Activated CD8-positive, alpha-beta memory T cell treated with anti-CD3 and anti-CD28 coated beads for 48 hours (primary cell): Measurements from ENCODE around the gene SPHK2.
"Not testable (repeated sequence)": the region's sequence is repeated elsewhere in the genome, so short reads cannot be mapped to it uniquely, and the experiment has no call there.

Experiments used
- DNase-seq, 3 experiments: peaks; one replicate each; pipeline ENCODE4 v3.0.0-alpha.2; 2020; ENCODE audit warnings: low read depth in 2 of 3, low spot score in 2 of 3

Gene SPHK2

GRCh38 chr19:48680006-48680405, 60.7 kb downstream of the SPHK2 start:
- not testable (repeated sequence) for DNase-seq
